ENCODE results near the gene TXNRD2.
"Not testable (repeated sequence)": the region's sequence is repeated elsewhere in the genome, so short reads cannot be mapped to it uniquely, and the experiment has no call there.

Gene TXNRD2

DNA sequence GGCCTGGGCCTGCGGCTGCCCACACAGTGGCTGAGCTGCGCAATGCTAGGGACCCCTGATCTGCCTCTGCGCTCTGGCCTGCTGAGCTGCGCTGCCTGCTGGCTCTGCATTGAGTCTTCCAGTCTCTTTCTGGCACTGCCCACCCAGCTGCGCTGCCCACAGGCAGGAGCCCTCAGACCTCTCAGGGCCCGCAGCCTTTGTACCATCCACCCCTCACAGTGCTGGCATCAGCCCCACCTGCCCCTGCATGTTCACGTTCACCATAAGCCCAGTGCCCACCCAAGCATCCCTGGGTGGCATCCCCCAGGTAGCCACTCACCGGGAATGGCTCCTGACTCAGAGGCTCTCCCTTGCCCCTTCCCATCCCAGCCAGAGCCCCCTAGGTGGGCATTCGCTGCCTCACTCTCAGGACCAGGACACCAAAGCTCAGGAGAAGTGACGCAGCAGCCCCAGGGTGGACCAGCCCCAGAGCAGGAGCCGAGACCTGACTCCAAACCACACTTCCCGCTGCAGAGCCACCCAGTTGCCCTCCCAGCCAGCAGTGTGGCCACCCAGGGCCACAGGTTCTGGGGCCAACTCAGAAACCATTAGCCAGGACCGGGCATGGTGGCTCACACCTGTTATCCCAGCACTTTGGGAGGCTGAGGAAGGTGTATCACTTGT, 21.8 kb downstream of the TXNRD2 start:
- DNase-seq, result no peak

DNA sequence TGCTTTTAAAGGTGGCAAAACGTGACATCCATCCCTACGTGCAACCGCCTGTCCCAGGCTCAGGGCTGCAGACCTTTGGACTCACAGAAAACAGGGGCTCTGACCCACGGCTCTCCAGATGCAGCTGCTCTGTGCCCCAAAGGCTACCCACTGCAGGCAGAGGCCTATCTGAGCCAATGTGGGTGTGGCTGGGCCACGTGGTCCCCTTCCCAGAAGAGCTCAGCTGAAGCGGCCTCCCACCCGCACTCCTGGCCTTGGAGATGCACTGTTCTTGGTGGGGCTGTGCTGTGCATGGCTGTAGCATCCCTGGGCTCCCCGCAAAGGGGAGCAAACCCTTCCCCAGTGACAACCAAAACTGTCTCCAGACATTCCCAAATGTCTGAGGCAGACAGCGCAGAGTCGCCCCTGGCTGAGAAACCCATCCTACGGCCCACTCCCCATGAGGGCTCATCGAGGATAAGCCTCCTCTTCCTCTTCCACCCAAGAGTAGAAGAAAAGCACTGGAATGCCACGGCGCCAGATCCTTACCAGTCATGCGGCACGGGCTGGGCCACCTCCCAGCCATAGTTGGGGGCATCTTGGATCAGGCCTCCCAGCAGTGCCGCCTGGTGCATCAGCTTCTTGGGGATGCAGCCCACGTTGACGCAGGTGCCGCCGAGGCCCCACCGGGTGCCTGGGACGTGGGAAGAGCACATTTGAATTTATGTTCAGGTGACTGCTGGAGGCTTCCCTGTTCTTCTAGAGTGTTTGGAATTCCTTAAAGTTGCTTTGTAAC, 23.1 kb downstream of the TXNRD2 start:
- no peak for DNase-seq

DNA sequence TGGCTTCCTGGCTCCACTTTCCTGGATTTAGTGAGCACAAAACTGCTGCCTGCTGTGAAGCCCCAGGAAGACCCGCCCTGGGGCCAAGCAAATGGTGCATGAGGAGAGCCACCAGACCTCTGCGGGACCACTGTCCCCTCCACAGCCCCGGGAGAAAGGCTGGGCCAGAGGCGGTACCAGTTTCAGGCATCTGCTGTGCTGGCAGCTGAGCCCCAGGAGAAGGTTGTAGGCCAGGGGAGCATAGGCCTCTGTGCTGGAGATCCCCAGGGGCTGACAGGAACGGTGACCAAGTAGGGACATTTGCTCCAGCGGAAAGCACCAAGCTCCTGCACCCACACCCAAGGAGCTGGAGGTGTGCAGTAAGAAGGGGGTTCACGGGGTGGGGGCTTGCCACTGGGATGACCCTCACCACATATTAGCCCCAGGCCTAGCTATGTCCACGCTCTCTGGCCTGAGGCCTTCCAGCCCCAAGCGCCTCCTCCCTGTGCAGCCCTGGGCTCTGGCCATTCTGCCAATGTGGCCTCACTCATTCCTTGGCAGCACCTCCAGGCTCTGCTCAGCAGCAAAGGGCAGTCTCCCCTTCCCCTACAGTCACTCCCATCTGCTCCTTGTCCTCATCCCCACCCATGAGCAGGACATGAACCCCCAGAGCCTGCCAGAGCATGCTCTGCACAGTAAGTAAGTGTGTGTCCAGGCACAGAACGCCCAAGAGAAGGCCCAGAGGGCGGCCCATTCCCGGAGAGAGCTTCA, 24.1 kb downstream of the TXNRD2 start:
- DNase-seq, result no peak

DNA sequence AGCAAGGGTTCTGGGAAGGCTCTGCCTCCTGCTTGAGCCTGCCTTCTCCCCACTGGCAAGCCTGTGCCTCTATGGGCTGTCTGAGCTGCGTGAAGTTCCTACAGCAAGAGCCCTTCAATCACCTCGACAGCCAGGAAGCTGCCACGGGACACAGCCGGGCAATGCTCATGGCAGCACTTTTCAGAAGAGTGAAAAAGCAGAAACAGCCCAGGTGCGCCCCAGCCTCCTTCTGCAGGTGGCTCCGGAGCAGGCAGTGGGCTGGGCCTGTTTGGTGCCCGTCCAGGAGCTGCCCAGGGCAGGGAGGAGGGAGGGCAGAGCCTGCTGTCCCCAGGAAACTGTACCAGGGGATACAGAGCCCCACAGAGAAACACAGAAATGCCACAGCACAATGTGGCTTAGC, 24.7 kb downstream of the TXNRD2 start:
- DNase-seq, result no peak

DNA sequence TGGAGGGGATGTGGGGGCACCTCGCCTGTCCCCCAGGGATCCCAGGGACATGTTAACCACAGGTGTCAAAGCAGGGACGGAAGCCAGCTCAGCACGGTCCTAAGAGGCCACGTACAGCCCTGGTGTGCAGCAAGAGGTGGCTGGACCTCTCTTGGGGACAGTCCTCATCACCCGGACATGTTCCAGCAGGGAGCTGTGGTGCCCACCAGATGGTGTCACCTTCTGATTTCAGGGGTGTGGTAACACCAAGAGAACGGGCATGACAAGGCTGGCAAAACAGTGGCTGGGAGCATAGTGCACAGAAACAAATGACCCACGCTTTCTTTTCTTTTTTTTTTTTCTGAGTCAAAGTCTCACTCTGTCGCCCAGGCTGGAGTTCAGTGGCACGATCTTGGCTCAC, 25.6 kb downstream of the TXNRD2 start:
- DNase-seq, result no peak

DNA sequence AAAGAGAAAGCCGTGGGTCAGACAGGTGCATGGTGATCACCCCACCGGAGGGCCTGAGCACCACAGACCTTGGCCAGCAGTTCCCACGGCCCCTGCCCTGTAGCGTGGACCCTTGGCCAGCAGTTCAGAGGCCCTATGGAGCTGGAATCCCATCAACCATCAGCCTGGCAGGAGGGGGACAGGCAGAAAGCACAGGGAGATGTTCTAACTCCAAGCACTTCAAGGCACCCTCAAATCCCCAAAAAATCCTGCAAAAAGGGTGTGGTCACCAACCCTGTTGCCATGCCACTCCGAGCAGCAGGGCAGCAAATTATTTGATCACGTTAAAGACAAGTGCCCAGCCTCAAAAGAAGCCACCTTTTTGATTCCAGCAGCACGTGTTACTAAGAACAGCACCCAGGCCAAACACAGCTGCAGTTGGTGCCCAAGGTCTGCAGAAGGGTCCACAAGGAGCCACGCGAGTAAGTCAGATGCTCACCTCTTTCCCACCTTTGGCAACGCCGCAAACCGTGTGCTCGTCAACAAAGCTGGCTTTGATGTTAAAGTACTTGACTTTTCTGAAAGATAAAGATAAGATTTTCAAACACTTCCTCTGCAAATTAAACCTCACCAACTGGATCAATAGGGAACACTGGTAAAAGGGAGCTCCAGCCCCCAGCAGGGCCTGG, 26.2 kb downstream of the TXNRD2 start:
- no peak for DNase-seq

DNA sequence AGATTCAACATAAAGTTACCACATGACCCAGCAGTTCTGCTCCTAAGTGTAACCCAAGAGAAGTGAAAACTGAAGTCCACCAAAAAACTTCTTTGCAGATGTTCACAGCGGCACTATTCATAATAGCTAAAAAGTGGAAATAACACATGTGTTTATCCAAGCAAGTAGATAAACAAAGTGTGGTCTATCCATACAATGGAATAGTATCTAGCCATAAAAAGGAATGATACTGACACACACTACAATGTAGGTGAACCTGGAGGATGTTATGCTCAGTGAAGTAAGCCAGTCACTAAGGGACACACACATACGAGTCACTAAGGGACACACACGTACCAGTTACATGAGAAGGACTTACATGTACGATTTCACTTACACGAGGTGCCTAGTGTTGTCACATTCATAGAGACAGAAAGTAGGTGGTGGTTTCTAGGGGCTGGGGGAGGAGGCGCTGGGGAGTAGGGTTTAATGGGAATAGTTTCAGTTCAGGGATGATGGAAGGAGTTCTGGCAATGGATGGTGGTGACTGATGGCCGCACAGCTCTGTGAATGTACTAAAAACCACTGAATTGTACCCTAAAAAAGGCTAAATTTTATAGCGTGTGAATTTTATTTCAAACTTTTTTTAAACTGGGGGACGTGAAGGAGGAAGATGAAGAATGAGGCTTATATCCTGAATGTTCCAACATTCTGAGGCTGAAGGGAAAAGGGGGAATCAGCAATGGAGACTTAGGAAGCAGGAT, 27.2 kb downstream of the TXNRD2 start:
- DNase-seq, result no peak

DNA sequence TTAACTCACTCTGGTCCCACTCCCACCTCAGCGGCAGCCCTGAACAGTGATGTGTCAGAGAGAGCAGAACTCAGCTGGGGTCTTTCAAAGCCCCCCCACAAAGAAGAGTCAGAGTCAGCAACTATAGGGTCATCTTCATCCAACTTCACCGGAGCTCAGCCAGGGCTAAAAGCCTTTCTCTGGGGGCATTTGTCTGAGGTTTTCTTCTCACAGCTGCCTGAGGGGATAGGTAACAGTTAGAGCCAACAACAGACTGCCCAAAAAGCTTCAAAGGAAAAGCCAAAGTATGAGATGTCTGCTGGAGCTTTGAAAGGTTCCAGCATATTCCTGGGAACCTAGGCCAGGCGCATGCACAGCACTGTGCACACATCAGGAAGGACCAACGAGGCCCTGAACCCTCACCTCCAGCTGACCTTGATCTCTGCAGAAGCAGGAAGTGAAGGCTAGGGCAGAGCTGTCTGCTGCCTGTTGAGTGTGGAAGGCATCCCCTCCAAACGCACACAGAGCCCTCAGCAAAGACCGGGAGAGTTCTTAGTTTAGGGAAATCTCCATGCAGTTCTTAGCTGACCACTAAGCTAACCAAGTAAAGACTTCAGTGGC, 28.2 kb downstream of the TXNRD2 start:
- no peak for DNase-seq

DNA sequence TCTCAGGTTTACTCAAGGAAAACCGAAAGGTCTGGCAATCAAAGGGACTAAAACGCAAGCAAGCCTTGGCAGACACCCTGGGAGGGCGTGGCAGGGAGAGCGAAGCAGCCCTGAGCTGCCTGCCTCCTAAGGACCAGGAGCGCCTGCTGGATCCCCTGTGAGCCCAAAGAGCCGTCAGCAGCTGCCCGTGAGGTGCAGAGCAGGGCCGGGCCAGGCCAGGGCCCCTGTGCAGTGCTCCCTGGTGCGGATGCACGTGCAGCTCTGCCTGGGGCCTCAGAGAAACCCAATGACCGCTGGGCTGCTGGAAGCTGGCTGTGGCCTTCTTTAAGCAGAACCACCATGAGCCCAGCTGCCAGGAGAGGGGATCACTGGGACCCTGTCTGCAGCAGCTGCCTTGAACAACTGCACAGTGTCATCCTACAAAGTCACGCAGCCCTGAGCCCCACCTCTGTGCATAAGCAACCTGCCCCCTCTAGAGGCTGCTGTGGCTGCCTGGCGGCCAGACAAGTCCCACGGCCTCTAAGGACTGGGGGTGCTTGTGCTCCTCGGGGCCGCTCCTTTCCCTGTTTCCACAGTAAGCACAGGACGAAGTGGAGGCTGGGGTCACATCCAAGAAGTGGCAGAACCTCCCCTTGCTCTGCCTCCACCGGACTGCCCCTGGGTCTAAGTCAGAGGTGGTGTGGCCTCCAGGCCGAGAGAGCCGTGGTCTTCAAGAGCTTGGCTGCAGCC, 29.2 kb downstream of the TXNRD2 start:
- DNase-seq, result no peak

DNA sequence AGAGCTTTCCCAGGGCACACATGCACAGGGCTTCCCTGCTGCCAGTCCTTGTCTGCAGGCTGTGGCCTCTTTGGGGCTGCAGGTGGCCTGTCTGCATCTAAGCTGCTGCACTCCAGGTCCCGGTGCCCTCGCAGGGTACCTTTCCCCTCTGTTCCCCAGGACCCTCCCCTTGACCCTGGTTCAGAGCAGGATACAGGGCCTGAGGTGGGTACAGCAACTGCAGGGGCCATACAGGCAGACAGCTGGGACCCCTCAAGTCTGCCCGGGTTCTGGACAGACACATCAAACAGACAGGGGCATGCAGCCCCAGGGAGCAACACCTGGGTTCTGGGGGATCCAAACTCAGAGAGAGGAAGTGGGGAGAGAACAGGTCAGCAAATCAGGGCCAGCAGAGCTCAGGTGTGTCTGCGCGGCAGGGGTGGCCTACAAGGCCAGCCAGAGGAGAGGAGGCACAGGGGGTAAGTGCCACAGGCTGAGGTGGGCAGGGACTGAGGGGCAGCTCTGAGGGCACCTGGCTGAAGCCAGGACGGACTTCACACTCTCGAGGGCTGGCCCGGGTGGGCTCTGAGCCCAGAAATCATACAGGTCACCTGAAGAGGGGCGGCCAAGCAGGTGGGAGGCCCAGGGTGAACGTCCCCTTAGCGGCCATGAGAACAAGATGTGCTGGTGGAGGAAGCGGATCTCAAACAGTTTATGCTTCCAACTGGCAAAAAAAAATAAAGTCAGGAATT, 29.9 kb downstream of the TXNRD2 start:
- no peak for DNase-seq

DNA sequence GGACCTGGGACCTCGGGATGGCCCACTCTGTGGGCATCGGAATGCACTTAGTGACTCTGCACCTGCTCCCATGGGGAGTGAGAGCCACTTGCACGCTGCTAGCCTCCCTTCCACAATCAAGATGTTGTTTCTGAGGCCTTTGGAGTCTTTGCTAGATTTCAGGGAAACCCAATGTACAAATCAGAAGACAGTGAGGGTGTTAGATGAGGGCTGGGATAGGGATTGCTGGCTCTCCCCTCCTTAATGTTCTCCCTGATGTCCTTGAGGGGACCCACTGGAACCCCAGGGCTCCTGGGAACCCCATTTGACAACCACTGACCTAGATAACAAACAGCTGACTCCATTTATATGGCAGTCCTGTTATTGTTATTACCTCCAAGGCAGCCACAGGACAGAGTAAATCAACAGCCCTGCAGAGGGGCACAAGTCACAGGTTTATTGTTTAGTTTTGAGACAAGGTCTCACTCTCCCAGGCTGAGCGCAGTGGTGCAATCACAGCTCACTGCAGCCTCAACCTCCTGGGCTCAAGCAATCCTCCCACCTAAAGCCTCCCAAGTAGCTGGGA, 31.4 kb downstream of the TXNRD2 start:
- no peak for DNase-seq

DNA sequence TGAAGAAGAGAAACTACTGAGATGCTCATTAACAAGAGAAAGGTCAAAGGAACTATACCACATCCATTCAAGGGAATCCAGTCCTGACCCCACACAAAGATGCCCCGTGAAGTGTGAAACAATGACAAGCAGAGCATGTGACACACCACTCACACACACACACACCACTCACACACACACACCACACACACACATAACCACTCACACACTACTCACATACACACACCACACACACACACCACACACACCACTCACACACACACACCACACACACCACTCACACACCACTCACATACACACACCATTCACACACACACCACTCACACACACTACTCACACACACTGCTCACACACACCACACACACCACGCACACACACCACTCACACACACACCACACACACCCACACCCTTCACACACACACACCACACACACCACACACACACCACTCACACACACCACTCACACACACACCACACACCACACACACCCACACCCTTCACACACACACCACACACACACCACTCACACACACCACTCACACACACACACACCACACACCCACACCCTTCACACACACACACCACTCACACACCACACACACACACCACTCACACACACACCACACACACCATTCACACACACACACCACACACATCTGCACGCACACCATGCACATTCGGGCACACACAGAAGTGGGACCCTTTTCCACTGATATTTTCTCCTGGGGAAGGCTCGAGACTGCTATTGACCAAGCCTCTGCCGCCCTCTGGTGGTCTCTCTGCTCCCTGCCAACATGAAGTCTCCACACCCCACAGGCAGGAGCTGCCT, 32.1 kb downstream of the TXNRD2 start:
- DNase-seq, result no peak

DNA sequence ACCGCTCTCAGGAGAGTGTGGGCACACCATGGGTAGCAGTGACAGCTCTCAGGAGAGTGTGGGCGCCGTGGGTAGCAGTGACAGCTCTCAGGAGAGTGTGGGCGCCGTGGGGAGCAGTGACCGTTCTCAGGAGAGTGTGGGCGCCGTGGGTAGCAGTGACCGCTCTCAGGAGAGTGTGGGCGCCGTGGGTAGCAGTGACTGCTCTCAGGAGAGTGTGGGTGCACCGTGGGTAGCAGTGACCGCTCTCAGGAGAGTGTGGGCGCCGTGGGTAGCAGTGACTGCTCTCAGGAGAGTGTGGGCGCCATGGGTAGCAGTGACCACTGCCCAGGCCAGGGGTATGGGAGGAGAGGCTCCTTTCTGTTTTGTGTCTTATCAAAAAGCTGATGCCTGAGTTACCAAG, 33.7 kb downstream of the TXNRD2 start:
- DNase-seq, result not testable (repeated sequence)

DNA sequence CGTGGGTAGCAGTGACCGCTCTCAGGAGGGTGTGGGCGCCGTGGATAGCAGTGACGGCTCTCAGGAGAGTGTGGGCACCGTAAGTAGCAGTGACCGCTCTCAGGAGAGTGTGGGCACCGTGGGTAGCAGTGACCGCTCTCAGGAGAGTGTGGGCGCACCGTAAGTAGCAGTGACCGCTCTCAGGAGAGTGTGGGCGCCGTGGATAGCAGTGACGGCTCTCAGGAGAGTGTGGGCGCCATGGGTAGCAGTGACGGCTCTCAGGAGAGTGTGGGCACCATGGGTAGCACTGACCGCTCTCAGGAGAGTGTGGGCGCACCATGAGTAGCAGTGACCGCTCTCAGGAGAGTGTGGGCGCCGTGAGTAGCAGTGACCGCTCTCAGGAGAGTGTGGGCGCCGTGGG, 34.8 kb downstream of the TXNRD2 start:
- not testable (repeated sequence) for DNase-seq

DNA sequence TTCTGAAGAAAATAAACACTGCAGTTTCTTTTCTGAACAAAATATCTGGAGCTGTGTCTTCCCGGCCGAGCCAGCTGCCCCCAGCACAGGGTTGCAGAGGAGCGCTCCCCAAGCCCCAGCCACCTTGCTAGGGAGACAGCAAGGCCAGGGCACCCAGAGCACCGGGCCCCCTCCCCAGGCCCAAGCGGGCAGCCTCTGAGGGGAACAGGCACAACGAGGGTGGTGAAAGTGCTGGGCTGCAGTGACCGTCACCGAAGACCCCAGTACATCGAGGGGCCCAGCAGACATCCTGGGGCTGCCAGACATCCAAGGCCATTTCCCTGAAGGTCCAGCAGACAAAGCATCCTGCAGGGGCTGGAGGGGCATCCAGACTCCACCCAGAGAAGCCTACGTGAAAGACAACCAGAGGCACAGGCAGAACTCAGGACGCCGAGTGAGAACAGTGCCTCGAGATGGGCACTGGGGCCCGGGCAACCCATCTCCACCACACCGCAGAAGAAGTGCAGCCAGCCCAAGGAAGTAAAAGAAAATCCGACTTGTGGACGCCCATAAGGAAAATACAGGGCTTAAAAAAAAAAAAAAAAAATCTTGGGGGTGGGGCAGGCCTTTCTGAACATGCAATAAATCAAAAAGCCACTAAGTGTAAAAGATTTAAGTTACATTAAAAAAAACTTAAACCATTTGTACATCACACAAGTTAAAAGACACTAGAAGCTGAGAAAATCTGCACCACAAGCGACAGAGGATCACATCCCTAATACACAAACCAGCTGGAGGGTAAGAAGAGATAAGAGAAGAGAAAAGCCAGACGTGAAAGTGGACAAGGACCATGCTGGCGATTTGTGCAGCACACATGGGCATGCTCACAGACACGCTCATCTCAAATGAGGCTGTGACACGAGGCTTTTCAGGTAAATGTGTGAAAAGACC, 36.0 kb downstream of the TXNRD2 start:
- no peak for DNase-seq

DNA sequence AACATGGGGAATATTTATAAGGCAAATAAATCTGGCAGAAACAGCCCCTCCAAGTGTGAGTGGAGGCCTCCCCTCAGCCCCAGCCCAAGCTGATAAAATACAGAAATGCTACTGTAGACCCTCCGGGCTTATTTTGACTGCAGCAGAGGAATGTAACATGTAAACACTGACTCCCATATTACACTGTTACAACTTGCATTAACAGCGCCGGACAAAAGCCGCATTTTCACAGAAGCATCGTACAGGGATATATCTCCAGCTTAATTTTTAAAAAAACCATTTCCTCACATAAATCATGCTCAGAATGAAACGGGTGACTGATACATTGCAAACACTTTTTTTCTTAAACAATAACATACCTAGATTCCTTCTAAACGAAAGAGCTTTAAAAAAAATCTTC, 36.7 kb downstream of the TXNRD2 start:
- DNase-seq, result no peak

DNA sequence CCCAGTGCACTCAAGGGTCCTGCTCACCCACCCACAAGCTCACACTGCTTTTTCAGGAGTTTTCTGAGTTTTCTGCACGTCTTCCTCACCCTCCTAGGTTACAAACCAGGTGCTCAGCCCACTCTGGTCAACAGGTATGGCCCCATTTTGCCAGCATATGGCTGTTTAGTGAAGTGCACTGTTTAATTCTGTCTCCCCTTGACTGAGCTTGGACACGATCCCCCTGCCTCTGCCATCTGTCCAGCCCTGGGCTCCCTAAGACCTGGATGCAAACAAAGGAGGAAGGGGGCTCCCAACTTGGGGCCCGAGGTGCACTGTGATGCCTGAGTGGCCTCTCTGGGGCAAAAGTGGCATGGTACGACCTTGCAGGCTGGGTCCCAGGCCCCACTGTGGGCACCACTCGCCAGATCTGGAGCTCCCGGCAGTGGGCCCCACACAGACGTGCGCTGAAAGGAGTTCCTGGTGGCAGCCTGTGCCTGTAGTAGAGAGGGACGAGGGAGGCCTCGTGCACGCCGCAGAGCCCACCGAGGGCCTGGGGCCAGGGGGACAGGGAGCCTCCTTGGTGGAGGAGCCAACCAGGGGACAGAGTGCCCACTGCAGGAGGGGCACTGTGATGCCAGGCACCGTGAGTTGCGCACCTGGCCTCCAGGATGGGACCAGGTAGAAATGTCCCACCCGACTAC, 37.3 kb downstream of the TXNRD2 start:
- DNase-seq, result no peak

DNA sequence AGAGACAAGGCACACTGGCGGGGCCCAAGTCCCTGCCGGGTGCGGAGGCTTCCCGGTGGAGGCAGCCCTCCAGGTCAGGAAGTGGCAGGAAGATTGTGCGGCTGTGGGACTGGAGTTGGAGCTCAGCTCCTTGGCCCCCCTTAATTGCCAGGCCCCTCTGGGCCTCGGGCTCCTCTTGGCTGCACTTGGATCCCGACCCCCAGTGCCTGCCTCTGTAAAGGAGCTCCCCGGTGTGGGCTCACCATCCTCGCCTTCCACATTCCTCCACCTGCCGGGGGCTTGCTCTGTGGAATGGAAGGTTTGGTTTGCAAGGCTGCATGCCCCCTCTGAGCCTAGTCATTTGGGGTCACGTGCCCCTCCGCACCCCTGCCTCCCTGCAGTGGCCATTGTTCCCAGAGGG, 38.1 kb downstream of the TXNRD2 start:
- DNase-seq, result no peak
